Ascending aorta (tissue), 2 donors: ENCODE measurements around the gene P2RX2. TPM values are rescaled to one million over a fixed set of nuclear protein-coding genes. Genes with fewer than 3 reads are reported as not detected.

Experiments used
- DNase-seq, 2 donors: peaks; one replicate each; pipeline ENCODE4 v3.0.0-alpha.2; 2019; ENCODE audit warnings: low spot score in 2 of 2
- H3K27ac ChIP-seq, 2 donors: fragments of 200-600 bp; sonication (generic); one replicate each; pipeline ENCODE4 v1.5.1; 2016 to 2017; ENCODE audit warnings: mild to moderate bottlenecking in 1 of 2
- H3K27me3 ChIP-seq: fragments of 200-600 bp; sonication (generic); one replicate; pipeline ENCODE4 v1.5.1; 2017
- H3K36me3 ChIP-seq, 2 donors: fragments of 200-600 bp; sonication (generic); one replicate each; pipeline ENCODE4 v1.5.1; 2016
- H3K4me1 ChIP-seq, 2 donors: fragments of 200-600 bp; sonication (generic); one replicate each; pipeline ENCODE4 v1.5.1; 2016 to 2017; ENCODE audit warnings: mild to moderate bottlenecking in 1 of 2
- H3K4me3 ChIP-seq, 2 donors: fragments of 200-600 bp; sonication (generic); one replicate each; pipeline ENCODE4 v1.5.1; 2016 to 2017; ENCODE audit warnings: mild to moderate bottlenecking in 1 of 2
- H3K9me3 ChIP-seq, 2 donors: fragments of 200-600 bp; sonication (generic); one replicate each; pipeline ENCODE4 v1.5.1; 2016
- intact Hi-C: fragments of 100-400 bp; cut with DNase I; formaldehyde crosslinking; loops from one replicate; pipeline ENCODE4 v1.15.1; 2023
- total RNA-seq: library from RNA; depleted of rRNA; stranded (reverse); fragments of >200 nt; gene quantifications from one replicate; pipeline ENCODE4 v1.1.0, GENCODE V29; 2016
- TF ChIP-seq, protein P1 (sequence below), 3 experiments: fragments of 200-600 bp in 2 of 3; fragments of 450-650 bp in 1 of 3; sonication (generic) in 2 of 3; IDR thresholded peaks; one replicate each; pipeline ENCODE4 v1.5.1; 2016 to 2019; ENCODE audit warnings: antibody characterized with exemption in 3 of 3, mild to moderate bottlenecking in 1 of 3, moderate library complexity in 1 of 3

P2RX2 gene
- total RNA-seq, 1 donor from 2014 or later: not detected

DNA sequence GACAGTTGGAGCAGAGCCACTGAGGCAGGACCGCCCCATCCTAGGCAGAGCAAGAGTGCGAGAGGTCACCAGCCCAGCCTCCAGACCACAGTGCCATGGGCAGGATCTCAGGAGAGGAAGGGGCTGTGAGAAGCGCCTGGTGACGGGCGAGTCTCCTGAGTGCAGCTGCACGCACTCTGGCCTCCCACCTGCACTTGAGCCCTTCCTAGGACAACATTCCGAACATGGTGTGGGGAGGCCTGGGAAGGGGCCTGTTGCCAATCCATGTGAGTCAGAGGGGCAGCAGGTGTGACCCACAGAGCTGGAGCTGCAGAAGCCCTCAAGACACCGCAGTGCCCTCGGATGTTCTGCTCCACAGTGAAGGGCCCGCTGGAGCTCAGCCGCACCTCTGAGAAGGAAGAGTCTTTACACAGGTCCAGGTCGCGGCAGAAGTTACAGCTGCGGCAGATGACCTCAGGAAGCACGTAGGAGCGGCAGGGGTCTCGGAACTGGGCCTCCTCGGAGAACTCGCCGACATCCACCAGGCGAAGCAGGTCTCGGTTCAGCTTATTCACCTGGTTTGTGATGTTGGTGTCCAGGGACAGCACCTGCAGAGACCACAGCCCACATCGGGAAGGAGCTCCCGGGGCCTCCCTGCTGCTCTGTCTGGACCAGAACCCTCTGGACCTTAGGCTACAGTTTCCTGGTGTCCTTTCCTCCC, 7.3 kb downstream of the P2RX2 start:
- DNase-seq: no peak
- Histone ChIP-seq H3K4me3 (no peak overlapping the region), H3K27me3 (no peaks in the 10 kb centered on the region), H3K4me1 (no peaks in the 10 kb centered on the region), H3K27ac (no peak overlapping the region), H3K36me3 (peaks cover 20 to 40% of the 10 kb centered on the region in 2 donors), H3K9me3 (no peaks in the 10 kb centered on the region)
- TF ChIP-seq, protein P1, sequence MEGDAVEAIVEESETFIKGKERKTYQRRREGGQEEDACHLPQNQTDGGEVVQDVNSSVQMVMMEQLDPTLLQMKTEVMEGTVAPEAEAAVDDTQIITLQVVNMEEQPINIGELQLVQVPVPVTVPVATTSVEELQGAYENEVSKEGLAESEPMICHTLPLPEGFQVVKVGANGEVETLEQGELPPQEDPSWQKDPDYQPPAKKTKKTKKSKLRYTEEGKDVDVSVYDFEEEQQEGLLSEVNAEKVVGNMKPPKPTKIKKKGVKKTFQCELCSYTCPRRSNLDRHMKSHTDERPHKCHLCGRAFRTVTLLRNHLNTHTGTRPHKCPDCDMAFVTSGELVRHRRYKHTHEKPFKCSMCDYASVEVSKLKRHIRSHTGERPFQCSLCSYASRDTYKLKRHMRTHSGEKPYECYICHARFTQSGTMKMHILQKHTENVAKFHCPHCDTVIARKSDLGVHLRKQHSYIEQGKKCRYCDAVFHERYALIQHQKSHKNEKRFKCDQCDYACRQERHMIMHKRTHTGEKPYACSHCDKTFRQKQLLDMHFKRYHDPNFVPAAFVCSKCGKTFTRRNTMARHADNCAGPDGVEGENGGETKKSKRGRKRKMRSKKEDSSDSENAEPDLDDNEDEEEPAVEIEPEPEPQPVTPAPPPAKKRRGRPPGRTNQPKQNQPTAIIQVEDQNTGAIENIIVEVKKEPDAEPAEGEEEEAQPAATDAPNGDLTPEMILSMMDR (IDR thresholded peaks at IDR 0.05): no peak
- intact Hi-C loops: no loop called here

DNA sequence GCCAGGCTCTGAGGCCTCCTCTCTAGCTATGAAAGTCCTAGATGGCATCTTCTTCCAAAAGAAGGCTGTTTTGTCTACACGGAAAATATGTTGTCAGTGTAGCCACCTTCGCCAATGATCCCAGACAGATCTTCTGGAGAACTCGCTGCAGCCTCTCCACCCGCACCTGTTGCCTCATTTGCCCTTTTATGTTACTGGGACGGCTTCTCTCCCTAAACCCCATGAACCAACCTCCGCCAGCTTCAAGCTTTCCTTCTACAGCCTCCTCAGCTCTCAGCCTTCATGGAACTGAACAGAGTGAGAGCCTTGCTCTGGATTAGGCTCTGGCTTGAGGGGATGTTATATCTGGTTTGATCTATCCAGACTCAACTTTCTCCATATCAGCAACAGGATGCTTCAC, 10.8 kb downstream of the P2RX2 start:
- Histone ChIP-seq H3K36me3 (peaks cover 52 to 63% of the 10 kb centered on the region in 2 donors), H3K9me3 (no peaks in the 10 kb centered on the region), H3K27me3 (no peaks in the 10 kb centered on the region), H3K4me1 (no peaks in the 10 kb centered on the region), H3K4me3 (no peak overlapping the region), H3K27ac (no peak overlapping the region)
- DNase-seq: no peak
- intact Hi-C loops: no loop called here
- TF ChIP-seq, protein P1 (IDR thresholded peaks at IDR 0.05): no peak

DNA sequence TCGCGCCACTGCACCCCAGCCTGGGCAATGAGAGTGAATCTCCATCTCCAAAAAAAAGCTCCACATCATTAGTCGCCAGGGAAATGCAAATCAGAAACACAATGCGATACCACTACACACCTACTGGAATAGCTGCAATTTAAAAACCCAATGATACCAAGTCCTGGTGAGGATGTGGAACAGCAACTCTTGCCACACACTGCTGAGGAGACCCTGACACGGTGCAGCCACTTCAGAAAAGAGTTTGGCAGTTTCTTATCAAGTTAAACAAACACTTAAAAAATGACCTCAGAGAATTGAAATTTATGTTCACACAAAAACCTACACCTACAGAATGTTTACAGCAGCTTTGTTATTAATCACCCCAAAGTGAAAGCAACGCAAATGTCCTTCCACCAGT, 12.1 kb downstream of the P2RX2 start:
- H3K27ac ChIP-seq: no peak overlapping the region
- TF ChIP-seq, protein P1 (IDR thresholded peaks at IDR 0.05): no peak
- no peaks in the 10 kb centered on the region for H3K4me1 ChIP-seq
- no peak overlapping the region for H3K4me3 ChIP-seq
- H3K9me3 ChIP-seq: no peaks in the 10 kb centered on the region
- peaks cover 58 to 63% of the 10 kb centered on the region in 2 donors for H3K36me3 ChIP-seq
- intact Hi-C loops: no loop called here
- no peak for DNase-seq
- H3K27me3 ChIP-seq: no peaks in the 10 kb centered on the region

DNA sequence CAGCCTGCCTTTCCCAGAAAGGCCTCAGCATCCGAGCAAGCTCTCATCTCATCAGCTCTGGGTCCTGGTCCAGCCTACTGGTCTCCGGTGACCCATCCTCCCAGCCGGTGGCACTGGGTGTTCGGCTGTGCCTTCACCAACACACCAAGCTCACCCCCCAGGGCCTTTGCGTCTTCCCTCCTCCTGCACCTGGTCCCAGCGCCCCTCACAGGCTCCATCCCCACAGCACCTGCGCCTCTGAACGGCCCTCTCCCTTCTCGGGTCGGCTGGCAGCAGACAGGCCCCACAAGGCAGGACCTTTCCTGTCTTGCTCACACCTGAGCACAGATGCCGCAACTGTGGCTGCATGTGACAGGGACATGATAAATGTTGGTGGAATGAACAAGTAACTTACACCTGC, 13.1 kb downstream of the P2RX2 start:
- TF ChIP-seq, protein P1 (IDR thresholded peaks at IDR 0.05): no peak
- Histone ChIP-seq H3K4me1 (no peaks in the 10 kb centered on the region), H3K4me3 (no peak overlapping the region), H3K36me3 (peaks cover 61 to 68% of the 10 kb centered on the region in 2 donors), H3K27ac (no peak overlapping the region), H3K27me3 (no peaks in the 10 kb centered on the region), H3K9me3 (no peaks in the 10 kb centered on the region)
- intact Hi-C loops: no loop called here
- no peak for DNase-seq

DNA sequence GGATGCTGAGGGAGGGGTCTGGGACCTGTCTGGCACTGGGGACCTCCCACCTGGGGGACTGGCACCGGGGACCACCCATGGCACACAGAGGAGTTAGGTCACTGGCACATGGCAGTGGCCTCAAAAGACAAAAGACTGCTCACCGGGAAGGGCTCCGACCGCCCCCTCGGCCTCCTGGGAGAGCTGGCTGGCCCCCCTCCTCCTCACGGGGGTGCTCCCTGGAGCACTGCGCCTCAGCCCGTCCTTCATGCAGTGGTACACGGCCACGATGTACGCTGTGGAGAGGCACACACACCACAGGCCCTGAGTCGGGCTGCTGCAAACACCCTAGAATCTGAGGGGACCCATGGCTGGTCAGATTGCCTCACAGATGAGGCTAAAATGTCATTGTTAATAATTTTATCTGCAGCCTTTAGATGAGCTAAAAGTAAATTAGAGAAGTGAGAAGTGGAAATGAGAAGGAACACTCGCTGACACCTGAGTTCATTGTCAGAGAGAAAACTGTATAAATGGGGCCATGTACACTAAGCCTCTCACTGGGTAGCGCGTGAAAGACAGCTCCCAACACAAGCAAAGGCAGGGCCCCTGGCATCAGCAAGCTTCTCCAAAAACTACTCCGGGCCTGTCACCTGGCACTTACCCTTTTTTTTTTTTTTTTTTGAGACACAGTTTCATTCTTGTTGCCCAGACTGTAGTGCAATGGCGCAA, 14.1 kb downstream of the P2RX2 start:
- TF ChIP-seq, protein P1 (IDR thresholded peaks at IDR 0.05): no peak
- intact Hi-C loops: no loop called here
- Histone ChIP-seq H3K9me3 (no peaks in the 10 kb centered on the region), H3K27ac (no peak overlapping the region), H3K4me1 (no peaks in the 10 kb centered on the region), H3K27me3 (no peaks in the 10 kb centered on the region), H3K4me3 (no peak overlapping the region), H3K36me3 (peaks cover 66 to 78% of the 10 kb centered on the region in 2 donors)
- no peak for DNase-seq
